GM18867 (cell line): ENCODE measurements around the gene TRAF2.
"Not testable (repeated sequence)": the region's sequence is repeated elsewhere in the genome, so short reads cannot be mapped to it uniquely, and the experiment has no call there.

Source experiments
- ATAC-seq: cut with Tn5 transposase; IDR thresholded peaks from one replicate; pipeline ENCODE4 v1.9.1; 2021; ENCODE audit warnings: mild to moderate bottlenecking, moderate library complexity; ENCODE audit not compliant: unreplicated experiment

The TRAF2 gene

GRCh38 chr9:136876476-136876875 lies 9.8 kb upstream of the TRAF2 start:
- ATAC-seq, result no peak

GRCh38 chr9:136880651-136881050 lies 5.7 kb upstream of the TRAF2 start:
- no peak for ATAC-seq

DNA sequence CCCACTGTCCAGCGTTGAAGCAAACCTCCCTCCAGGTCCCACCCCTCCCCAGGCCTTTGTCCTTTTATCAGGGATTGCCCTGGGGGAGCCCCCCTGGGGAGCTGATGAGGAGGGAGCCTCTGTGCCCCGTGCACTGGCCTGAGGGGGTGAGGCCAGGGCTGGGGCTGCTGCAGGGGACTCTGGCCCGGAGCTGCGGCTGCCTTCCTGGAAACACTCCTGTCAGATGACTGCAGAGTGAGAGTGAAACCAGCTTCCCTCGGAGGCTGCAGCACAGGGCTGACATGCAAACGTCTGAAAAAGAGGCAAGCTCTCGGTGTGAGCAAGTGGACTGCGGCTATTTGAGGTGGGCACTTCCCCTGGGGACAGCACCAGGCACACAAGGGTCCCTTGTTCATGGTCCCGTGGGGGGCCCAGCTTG lies 4.6 kb upstream of the TRAF2 start:
- no peak for ATAC-seq

DNA sequence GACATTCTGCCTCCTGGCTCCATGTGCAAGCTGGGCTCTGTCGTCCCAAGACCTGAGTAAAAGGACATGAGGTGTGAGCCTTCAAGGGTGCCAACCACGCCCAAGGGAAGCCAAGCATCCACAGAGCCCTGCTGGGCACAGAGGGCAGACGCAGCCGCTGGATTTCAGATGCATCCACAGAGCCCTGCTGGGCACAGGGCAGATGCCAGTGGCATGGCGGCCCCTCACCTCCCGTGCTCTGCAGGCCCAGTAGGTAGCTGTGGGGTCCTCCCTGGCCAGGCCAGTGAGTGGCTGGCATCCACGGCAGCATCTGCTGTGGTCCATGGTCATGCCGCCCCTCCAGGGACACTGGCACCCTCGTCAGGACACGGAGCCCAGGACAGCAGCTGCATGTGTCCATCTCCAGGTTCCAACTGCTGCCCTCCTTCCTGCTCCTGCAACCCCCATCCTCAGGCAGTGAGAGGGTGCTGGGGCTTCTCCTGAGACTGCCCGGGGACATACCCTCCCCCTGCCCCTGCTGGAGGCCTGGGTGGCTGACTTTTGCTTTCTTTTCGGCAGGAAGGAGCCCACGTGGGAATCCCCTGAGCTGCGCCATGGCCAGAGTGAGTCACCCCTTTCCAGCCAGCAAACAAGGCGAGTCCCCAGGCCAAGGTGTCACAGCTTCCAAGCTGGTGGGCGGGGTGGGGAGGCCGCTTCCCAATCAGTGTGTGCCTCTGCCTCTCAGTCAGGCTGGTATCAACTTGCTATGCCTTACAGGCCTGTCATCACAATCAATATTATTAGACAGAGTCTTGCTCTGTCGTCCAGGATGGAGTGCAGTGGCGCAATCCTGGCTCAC lies 4.0 kb upstream of the TRAF2 start:
- peak; percentile 24 for ATAC-seq

DNA sequence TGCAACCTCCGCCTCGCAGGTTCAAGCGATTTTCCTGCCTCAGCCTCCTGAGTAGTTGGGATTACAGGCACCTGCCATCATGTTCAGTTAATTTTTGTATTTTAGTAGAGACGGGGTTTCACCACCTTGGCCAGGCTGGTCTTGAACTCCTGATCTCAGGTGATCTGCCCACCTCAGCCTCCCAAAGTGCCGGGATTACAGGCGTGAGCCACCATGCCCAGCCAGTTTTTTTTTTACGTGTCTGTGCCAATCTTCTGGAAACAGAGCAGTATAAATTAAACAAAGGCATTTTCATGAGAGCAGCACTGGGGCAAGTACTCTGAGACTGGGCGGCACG lies 3.4 kb upstream of the TRAF2 start:
- ATAC-seq, result not testable (repeated sequence)

- not testable (repeated sequence) for ATAC-seq
Observed at GRCh38 chr9:136883670-136884069, 2.6 kb upstream of the TRAF2 start.

- ATAC-seq, result peak; percentile 22
Observed at GRCh38 chr9:136886610-136887597, 588 bp downstream of the TRAF2 start.

DNA sequence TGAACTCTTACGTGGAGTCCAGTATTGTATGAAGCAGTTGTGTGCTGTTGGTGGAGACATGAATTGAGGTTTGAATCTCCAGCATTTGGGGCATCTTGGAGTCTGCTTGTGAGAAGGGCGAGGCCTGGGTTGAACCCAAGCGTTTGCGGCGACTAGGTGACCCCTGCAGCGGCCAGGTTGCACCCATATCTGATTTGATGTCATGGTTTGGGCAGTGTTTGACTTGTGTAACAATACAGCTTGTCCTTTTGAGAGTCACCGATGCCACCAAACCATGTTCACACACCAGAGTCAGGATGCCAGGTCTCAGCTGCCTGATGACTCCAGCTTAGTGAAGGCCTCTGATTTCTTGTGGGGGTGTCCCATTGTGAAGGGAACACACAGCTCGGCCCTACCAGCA lies 2.1 kb downstream of the TRAF2 start:
- no peak for ATAC-seq

- no peak for ATAC-seq
Observed at GRCh38 chr9:136889858-136890257, 3.5 kb downstream of the TRAF2 start.

DNA sequence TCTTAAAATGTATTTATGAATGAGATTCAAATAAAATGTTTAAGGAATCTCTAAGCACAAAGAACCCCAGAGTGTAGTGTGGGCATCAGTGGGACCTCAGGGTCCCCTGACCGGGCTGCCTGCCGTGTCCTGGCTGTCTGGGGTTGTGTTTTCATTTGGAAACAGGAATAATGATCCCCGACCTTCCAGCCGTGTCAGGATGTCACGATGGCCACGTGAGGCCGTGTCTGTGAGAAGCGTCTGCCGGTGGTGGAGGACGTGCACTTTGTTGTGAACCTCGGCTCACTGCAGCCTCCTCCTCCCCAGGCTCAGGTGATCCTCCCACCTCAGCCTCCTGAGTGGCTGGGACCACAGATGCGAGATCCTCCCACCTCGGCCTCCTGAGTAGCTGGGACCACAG lies 4.3 kb downstream of the TRAF2 start:
- no peak for ATAC-seq

- no peak for ATAC-seq
Observed at GRCh38 chr9:136896027-136896426, 9.7 kb downstream of the TRAF2 start.

- ATAC-seq, result no peak
Observed at GRCh38 chr9:136898483-136899100, 12.3 kb downstream of the TRAF2 start.

- peak; percentile 45 for ATAC-seq
Observed at GRCh38 chr9:136899196-136899595, 12.9 kb downstream of the TRAF2 start.

- no peak for ATAC-seq
Observed at GRCh38 chr9:136900556-136900955, 14.2 kb downstream of the TRAF2 start.

GRCh38 chr9:136900988-136901515 lies 14.7 kb downstream of the TRAF2 start:
- no peak for ATAC-seq

DNA sequence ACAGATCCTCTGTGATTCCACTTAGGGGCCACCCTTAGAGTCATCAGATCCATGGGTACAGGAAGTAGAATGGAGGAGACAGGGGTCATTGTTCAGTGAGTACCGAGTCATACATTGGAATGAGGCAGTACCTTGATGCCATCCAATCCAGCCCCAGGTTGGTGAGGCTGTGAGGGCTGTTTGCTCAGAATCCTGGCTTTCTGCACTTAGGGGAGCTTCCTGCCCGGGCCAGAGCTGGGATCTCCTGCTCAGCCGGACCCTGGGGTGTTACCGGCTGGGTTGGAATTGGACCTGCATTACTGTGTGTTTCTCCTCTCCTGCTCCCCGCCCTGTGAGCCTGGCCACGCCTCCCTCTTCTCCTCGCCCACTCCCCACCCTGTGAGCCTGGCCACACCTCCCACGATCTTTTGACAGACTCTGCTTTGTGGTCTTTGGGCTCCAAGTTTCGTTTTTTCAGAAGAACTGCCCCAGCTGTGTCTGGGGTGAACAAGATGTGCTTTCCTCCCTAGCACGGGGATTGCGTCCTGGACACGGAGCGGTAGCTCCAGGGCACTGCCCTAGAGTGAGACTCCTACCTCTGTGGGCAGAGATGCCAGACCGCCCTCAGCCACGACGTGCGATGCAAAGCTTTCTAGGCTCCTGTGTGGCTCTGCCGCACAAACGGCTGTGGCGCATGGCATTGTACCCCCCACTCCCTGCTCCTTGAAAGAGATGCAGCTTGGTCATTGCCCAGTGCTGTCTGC lies 15.4 kb downstream of the TRAF2 start:
- ATAC-seq, result peak; percentile 47

GRCh38 chr9:136902259-136902821 lies 16.0 kb downstream of the TRAF2 start:
- ATAC-seq, result peak; percentile 39

GRCh38 chr9:136903041-136903554 lies 16.8 kb downstream of the TRAF2 start:
- no peak for ATAC-seq

DNA sequence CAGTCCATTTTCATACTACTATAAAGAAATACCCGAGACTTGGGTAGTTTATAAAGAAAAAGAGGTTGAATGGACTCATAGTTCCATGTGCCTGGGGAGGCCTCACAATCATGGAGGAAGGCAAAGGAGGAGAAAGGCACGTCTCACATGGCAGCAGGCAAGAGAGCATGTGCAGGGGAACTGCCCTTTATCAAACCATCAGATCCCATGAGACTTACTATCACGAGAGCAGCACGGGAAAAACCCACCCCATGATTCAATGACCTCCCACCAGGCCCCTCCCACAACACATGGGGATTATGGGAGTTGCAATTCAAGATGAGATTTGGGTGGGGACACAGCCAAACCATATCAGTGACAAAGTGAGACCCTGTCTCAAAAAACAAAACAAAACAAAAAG lies 19.9 kb downstream of the TRAF2 start:
- ATAC-seq, result no peak
